ENCODE data around the gene SLC48A1. TPM values are rescaled to one million over a fixed set of nuclear protein-coding genes. Genes with fewer than 3 reads are reported as not detected.

The SLC48A1 gene
- total RNA-seq, 1 donor from 2014 or later = 13.0 TPM

GRCh38 chr12:47772094-47772660, 861 bp upstream of the SLC48A1 start:
- no peak for TF ChIP-seq CTCF (conservative IDR thresholded peaks at IDR 0.05)
- Mint-ChIP-seq H3K36me3 (ENCODE audit: low read depth) (no peaks in the 10 kb centered on the region), H3K27me3 (ENCODE audit: low read depth) (peaks cover 16% of the 10 kb centered on the region), H3K4me1 (peaks cover 33% of the 10 kb centered on the region), H3K4me3 (no peak overlapping the region), H3K27ac (ENCODE audit: unreplicated experiment) (no peak overlapping the region), H3K9me3 (no peaks in the 10 kb centered on the region)
- DNase-seq (ENCODE audit: low read depth, low spot score) = no peak

- no peaks in the 10 kb centered on the region for H3K9me3 Mint-ChIP-seq
- no peak overlapping the region for H3K4me3 Mint-ChIP-seq
- H3K27me3 Mint-ChIP-seq (ENCODE audit: low read depth) = peaks cover 13% of the 10 kb centered on the region
- no peak for DNase-seq (ENCODE audit: low read depth, low spot score)
- H3K4me1 Mint-ChIP-seq = peaks cover 37% of the 10 kb centered on the region
- TF ChIP-seq CTCF (conservative IDR thresholded peaks at IDR 0.05) = no peak
- H3K27ac Mint-ChIP-seq (ENCODE audit: unreplicated experiment) = no peak overlapping the region
- no peaks in the 10 kb centered on the region for H3K36me3 Mint-ChIP-seq (ENCODE audit: low read depth)
These were observed 338 bp upstream of the SLC48A1 start for GRCh38 chr12:47772738-47773061.

- Mint-ChIP-seq H3K27me3 (ENCODE audit: low read depth) (peaks cover 15% of the 10 kb centered on the region), H3K27ac (ENCODE audit: unreplicated experiment) (peak overlapping the region; percentile 88), H3K36me3 (ENCODE audit: low read depth) (no peaks in the 10 kb centered on the region), H3K4me1 (peaks cover 47% of the 10 kb centered on the region), H3K9me3 (no peaks in the 10 kb centered on the region), H3K4me3 (peak overlapping the region; percentile 93)
- no peak for DNase-seq (ENCODE audit: low read depth, low spot score)
- TF ChIP-seq CTCF (conservative IDR thresholded peaks at IDR 0.05) = no peak
These were observed 981 bp downstream of the SLC48A1 start for GRCh38 chr12:47773858-47774580.

- TF ChIP-seq CTCF (conservative IDR thresholded peaks at IDR 0.05) = no peak
- H3K4me3 Mint-ChIP-seq = peak overlapping the region; percentile 93
- H3K27me3 Mint-ChIP-seq (ENCODE audit: low read depth) = peaks cover 15% of the 10 kb centered on the region
- H3K4me1 Mint-ChIP-seq = peaks cover 51% of the 10 kb centered on the region
- H3K27ac Mint-ChIP-seq (ENCODE audit: unreplicated experiment) = no peak overlapping the region
- H3K9me3 Mint-ChIP-seq = no peaks in the 10 kb centered on the region
- DNase-seq (ENCODE audit: low read depth, low spot score) = no peak
- H3K36me3 Mint-ChIP-seq (ENCODE audit: low read depth) = no peaks in the 10 kb centered on the region
These were observed 1.6 kb downstream of the SLC48A1 start for GRCh38 chr12:47774663-47775062.

- no peaks in the 10 kb centered on the region for H3K36me3 Mint-ChIP-seq (ENCODE audit: low read depth)
These were observed 2.3 kb downstream of the SLC48A1 start for GRCh38 chr12:47775100-47775911.

More at GRCh38 chr12:47775100-47775911, 2.3 kb downstream of the SLC48A1 start:
- no peak for TF ChIP-seq CTCF (conservative IDR thresholded peaks at IDR 0.05)
- peak overlapping the region; percentile 87 for H3K27ac Mint-ChIP-seq (ENCODE audit: unreplicated experiment)
- H3K4me3 Mint-ChIP-seq = peak overlapping the region; percentile 93
- no peak for DNase-seq (ENCODE audit: low read depth, low spot score)
- H3K27me3 Mint-ChIP-seq (ENCODE audit: low read depth) = peaks cover 15% of the 10 kb centered on the region
- H3K9me3 Mint-ChIP-seq = no peaks in the 10 kb centered on the region
- H3K4me1 Mint-ChIP-seq = peaks cover 51% of the 10 kb centered on the region
